B cell (primary cell): ENCODE data around the gene KIF26B. TPM values are rescaled to one million over a fixed set of nuclear protein-coding genes. Genes with fewer than 3 reads are reported as not detected.

Experiments used
- ATAC-seq: fragments of 200-7000 bp; cut with Tn5 transposase; one replicate; pipeline ENCODE4 v1.10.0; 2021; ENCODE audit warnings: low read depth, mild to moderate bottlenecking, moderate number of reproducible peaks, moderate library complexity
- CTCF ChIA-PET: fragments of 350-600 bp; sonication (Branson Sonifier 250); formaldehyde crosslinking; loops from one replicate; lab custom pipeline; 2021; ENCODE audit warnings: antibody characterized with exemption, inconsistent platforms; lab: Charles Lee
- POLR2A ChIA-PET: fragments of 350-600 bp; sonication (Branson Sonifier 250); formaldehyde crosslinking; loops from one replicate; lab custom pipeline; 2021; ENCODE audit warnings: antibody characterized with exemption; lab: Charles Lee
- DNase-seq: peaks from one replicate; pipeline ENCODE4 v3.0.0; 2013
- H2AFZ ChIP-seq: 2 replicates; pipeline ENCODE4 v1.6.1; 2012; ENCODE audit warnings: mild to moderate bottlenecking, low read depth, low read length; ENCODE audit not compliant: insufficient read depth, poor library complexity, severe bottlenecking
- H3K27ac ChIP-seq, 2 donors: 1 replicate in 1 of 2; 2 replicates in 1 of 2; pipeline ENCODE4 v1.5.1; 2012 to 2013; ENCODE audit warnings: low read length in 2 of 2, mild to moderate bottlenecking in 2 of 2, moderate library complexity in 1 of 2
- H3K27me3 ChIP-seq, 4 experiments: fragments of 200-600 bp in 1 of 4; sonication (generic) in 1 of 4; replicated peaks in 1 of 4; 1 replicate in 2 of 4; 2 replicates in 2 of 4; pipeline versions ENCODE4 v1.6.1 to v1.7.0; 2013 to 2016; ENCODE audit warnings: low read length in 3 of 4, mild to moderate bottlenecking in 2 of 4, mixed read lengths in 1 of 4, moderate library complexity in 1 of 4; ENCODE audit not compliant: insufficient read depth in 4 of 4, control insufficient read depth in 3 of 4; ENCODE audit errors: control extremely low read depth in 1 of 4
- H3K36me3 ChIP-seq, 2 experiments: replicated peaks in 1 of 2; 1 replicate in 1 of 2; 2 replicates in 1 of 2; pipeline versions ENCODE4 v1.6.1 to v1.7.1; 2013; ENCODE audit warnings: low read length in 1 of 2; ENCODE audit not compliant: insufficient read depth in 2 of 2, control insufficient read depth in 1 of 2; ENCODE audit errors: control extremely low read depth in 1 of 2, extremely low read depth in 1 of 2
- H3K4me1 ChIP-seq, 2 donors: fragments of 200-600 bp in 1 of 2; sonication (generic) in 1 of 2; 1 replicate in 1 of 2; 2 replicates in 1 of 2; pipeline versions ENCODE4 v1.5.1 to v1.6.1; 2013 to 2017; ENCODE audit warnings: low read length in 2 of 2; ENCODE audit not compliant: control insufficient read depth in 2 of 2, insufficient read depth in 2 of 2
- H3K4me2 ChIP-seq: replicated peaks from 2 replicates; pipeline ENCODE3; 2012; ENCODE audit warnings: mild to moderate bottlenecking, low read depth, low read length; ENCODE audit not compliant: poor library complexity, severe bottlenecking
- H3K4me3 ChIP-seq, 5 experiments: fragments of 200-600 bp in 1 of 5; sonication (generic) in 1 of 5; 1 replicate in 3 of 5; 2 replicates in 2 of 5; pipeline versions ENCODE4 v1.5.1 to v1.7.0; 2011 to 2016; ENCODE audit warnings: low read length in 4 of 5, mild to moderate bottlenecking in 4 of 5, low read depth in 2 of 5, control low read depth in 1 of 5, moderate library complexity in 1 of 5; ENCODE audit not compliant: insufficient read depth in 1 of 5; ENCODE audit errors: control extremely low read depth in 1 of 5, extremely low read depth in 1 of 5
- H3K79me2 ChIP-seq: fragments of 200-600 bp; sonication (generic); one replicate; pipeline ENCODE4 v1.6.0; 2016; ENCODE audit warnings: low read length; ENCODE audit not compliant: control insufficient read depth, insufficient read depth
- H3K9ac ChIP-seq: fragments of 200-600 bp; sonication (generic); 2 replicates; pipeline ENCODE4 v1.6.1; 2017; ENCODE audit warnings: mild to moderate bottlenecking, low read length, moderate library complexity
- H3K9me3 ChIP-seq, 3 donors: one replicate each; pipeline versions ENCODE4 v1.6.1 to v1.7.1; 2013; ENCODE audit warnings: low read length in 2 of 3; ENCODE audit not compliant: control insufficient read depth in 2 of 3, insufficient read depth in 1 of 3; ENCODE audit errors: control extremely low read depth in 1 of 3
- H4K20me1 ChIP-seq: 2 replicates; pipeline ENCODE4 v1.6.0; 2012; ENCODE audit warnings: mild to moderate bottlenecking, low read length; ENCODE audit not compliant: insufficient read depth, control insufficient read depth, poor library complexity, severe bottlenecking
- H3K27ac Mint-ChIP-seq: one replicate; pipeline ENCODE4 v1.8.0; 2021; ENCODE audit warnings: mixed read lengths
- H3K27me3 Mint-ChIP-seq: one replicate; pipeline ENCODE4 v1.8.0; 2021; ENCODE audit warnings: mixed read lengths
- H3K4me1 Mint-ChIP-seq: one replicate; pipeline ENCODE4 v1.8.0; 2021; ENCODE audit warnings: mixed read lengths
- H3K4me3 Mint-ChIP-seq: one replicate; pipeline ENCODE4 v1.8.0; 2021; ENCODE audit warnings: mixed read lengths
- H3K9me3 Mint-ChIP-seq: one replicate; pipeline ENCODE4 v1.8.0; 2022; ENCODE audit warnings: mixed read lengths; ENCODE audit not compliant: insufficient read depth
- EZH2 ChIP-seq: IDR thresholded peaks from 2 replicates; pipeline ENCODE4 v1.6.1; 2012; ENCODE audit warnings: borderline replicate concordance, low read depth, mild to moderate bottlenecking, moderate library complexity, low read length; ENCODE audit not compliant: insufficient read depth, poor library complexity, severe bottlenecking
- WGBS: methylation state at CpG from one replicate; pipeline ENCODE4 v1.1.5; 2013; ENCODE audit warnings: missing lambda C conversion rate; ENCODE audit not compliant: insufficient coverage; 5-methylcytosine and 5-hydroxymethylcytosine counted together
- intact Hi-C: fragments of 100-400 bp; cut with micrococcal nuclease; formaldehyde crosslinking; loops from one replicate; pipeline ENCODE4 v1.10.0; 2022
- polyA plus RNA-seq: library from polyadenylated mRNA; depleted of rRNA; stranded (reverse); fragments of >200 nt; gene quantifications from 2 replicates; pipeline ENCODE4 v1.2.3, GENCODE V29; 2012
- total RNA-seq, 2 donors: library from RNA; stranded (reverse); fragments of 120-200 nt in 1 of 2; gene quantifications; 1 replicate in 1 of 2; 2 replicates in 1 of 2; pipeline versions ENCODE4 v1.2.3 to v1.2.4, GENCODE V29; 2013 to 2022
- TF ChIP-seq, protein P1 (sequence below): fragments of 200-600 bp; IDR thresholded peaks from one replicate; pipeline ENCODE4 v1.8.0; 2022; ENCODE audit warnings: antibody characterized with exemption, mild to moderate bottlenecking

The KIF26B gene
- total and polyA plus RNA-seq, 2 donors (not counting 1 experiment from before 2014, with no cell fraction given) = 0.62 TPM; not detected in 1

GRCh38 chr1:245276445-245276844 lies 121.7 kb downstream of the KIF26B start:
- Histone ChIP-seq H3K4me2 (no peak overlapping the region), H3K79me2 (no peaks in the 10 kb centered on the region), H4K20me1 (no peaks in the 10 kb centered on the region), H3K4me1 (no peaks in the 10 kb centered on the region), H3K27me3 (peaks cover 0 to 6% (median 0%) of the 10 kb centered on the region in 4 experiments), H3K9me3 (peaks cover 0 to 2% (median 2%) of the 10 kb centered on the region in 3 donors), H3K4me3 (no peak overlapping the region), H3K36me3 (no peaks in the 10 kb centered on the region), H2AFZ (no peak overlapping the region), H3K27ac (no peak overlapping the region), H3K9ac (no peak overlapping the region)
- H3K27me3 Mint-ChIP-seq = peaks cover 39% of the 10 kb centered on the region
- intact Hi-C loops = no loop called here
- POLR2A ChIA-PET = no interaction called here
- no peak overlapping the region for H3K4me3 Mint-ChIP-seq
- DNase-seq (no peak), ATAC-seq (no peak)
- no peak overlapping the region for H3K27ac Mint-ChIP-seq
- CTCF ChIA-PET = no interaction called here
- TF ChIP-seq, protein P1, sequence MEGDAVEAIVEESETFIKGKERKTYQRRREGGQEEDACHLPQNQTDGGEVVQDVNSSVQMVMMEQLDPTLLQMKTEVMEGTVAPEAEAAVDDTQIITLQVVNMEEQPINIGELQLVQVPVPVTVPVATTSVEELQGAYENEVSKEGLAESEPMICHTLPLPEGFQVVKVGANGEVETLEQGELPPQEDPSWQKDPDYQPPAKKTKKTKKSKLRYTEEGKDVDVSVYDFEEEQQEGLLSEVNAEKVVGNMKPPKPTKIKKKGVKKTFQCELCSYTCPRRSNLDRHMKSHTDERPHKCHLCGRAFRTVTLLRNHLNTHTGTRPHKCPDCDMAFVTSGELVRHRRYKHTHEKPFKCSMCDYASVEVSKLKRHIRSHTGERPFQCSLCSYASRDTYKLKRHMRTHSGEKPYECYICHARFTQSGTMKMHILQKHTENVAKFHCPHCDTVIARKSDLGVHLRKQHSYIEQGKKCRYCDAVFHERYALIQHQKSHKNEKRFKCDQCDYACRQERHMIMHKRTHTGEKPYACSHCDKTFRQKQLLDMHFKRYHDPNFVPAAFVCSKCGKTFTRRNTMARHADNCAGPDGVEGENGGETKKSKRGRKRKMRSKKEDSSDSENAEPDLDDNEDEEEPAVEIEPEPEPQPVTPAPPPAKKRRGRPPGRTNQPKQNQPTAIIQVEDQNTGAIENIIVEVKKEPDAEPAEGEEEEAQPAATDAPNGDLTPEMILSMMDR = no peak
- no peak for TF ChIP-seq EZH2
- no peaks in the 10 kb centered on the region for H3K4me1 Mint-ChIP-seq
- no peaks in the 10 kb centered on the region for H3K9me3 Mint-ChIP-seq
- WGBS = 72% methylated on average over 5 of the region's 5 CpGs

- Histone ChIP-seq H3K79me2 (no peaks in the 10 kb centered on the region), H4K20me1 (no peaks in the 10 kb centered on the region), H3K9me3 (peaks cover 0 to 2% (median 0%) of the 10 kb centered on the region in 3 donors), H3K36me3 (no peaks in the 10 kb centered on the region), H3K27me3 (peaks cover 0 to 6% (median 0%) of the 10 kb centered on the region in 4 experiments), H3K27ac (no peak overlapping the region), H3K4me2 (no peak overlapping the region), H2AFZ (no peak overlapping the region), H3K4me3 (no peak overlapping the region), H3K9ac (no peak overlapping the region), H3K4me1 (no peaks in the 10 kb centered on the region)
- TF ChIP-seq, protein P1 = no peak
- no peak for TF ChIP-seq EZH2
- Mint-ChIP-seq H3K9me3 (no peaks in the 10 kb centered on the region), H3K27ac (no peak overlapping the region), H3K4me1 (no peaks in the 10 kb centered on the region), H3K27me3 (peaks cover 36% of the 10 kb centered on the region), H3K4me3 (no peak overlapping the region)
- intact Hi-C loops = no loop called here
- no peak for DNase-seq
- ATAC-seq = no peak
- CTCF ChIA-PET = no interaction called here
- WGBS = 100% methylated on average over 1 of the region's 3 CpGs
- POLR2A ChIA-PET = no interaction called here
Measured at GRCh38 chr1:245277276-245277675, 122.5 kb downstream of the KIF26B start.
